GM19452 (cell line): ENCODE measurements around the gene B3GNT7.
A peak's percentile ranks its signal among the peaks of the same experiment; 100 is the strongest.

ENCODE experiments used
- ATAC-seq: cut with Tn5 transposase; IDR thresholded peaks from one replicate; pipeline ENCODE4 v1.9.1; 2021; ENCODE audit not compliant: unreplicated experiment

The B3GNT7 gene

DNA sequence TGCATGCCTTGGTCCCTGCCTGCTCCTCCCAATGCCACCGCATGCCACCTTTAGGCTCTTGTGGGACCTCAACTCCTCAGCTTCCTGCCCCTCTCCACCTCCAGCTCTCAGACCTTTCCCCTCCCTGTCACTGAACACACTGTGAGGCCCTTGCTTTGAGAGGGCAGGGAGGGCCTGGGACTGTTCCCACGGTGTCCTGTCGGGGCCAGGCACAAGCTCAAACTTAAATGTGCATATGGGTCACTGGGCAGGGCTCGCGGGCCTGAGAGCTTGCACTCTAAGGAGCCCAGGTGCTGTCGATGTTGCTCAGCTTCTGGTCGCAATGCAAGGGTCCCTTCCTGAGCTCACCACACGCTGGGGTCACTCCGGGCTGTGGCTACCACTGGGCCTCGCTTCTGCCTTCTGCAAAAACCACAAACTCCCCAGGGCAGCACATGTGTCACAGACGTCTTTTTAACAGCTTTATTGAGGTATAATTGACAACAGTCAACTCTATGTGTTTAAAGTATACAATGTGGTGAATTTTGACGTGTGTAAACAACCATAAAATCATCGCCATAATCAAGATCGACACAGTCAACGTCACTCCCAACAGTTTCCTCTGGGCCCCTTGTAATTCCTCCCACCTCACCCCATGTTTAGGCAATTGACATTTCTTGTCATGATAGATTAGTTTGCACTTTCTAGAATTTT is 11.9 kb upstream of the B3GNT7 start:
- no peak for ATAC-seq

DNA sequence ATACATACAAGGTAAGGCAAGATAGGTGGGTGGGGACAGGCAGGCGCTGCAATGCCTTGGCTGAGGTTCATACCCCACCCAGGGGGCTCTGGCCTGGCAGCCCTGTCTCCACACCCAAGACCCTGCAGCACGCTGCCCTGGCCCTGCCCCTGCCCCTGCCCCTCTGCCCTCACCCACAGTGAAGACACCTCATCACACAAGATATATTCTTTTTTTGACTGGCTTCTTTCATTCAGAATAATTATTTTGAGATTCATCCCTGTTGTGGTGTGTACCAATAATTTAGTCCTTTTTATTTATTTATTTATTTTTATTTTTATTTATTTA is 11.4 kb upstream of the B3GNT7 start:
- no peak for ATAC-seq

DNA sequence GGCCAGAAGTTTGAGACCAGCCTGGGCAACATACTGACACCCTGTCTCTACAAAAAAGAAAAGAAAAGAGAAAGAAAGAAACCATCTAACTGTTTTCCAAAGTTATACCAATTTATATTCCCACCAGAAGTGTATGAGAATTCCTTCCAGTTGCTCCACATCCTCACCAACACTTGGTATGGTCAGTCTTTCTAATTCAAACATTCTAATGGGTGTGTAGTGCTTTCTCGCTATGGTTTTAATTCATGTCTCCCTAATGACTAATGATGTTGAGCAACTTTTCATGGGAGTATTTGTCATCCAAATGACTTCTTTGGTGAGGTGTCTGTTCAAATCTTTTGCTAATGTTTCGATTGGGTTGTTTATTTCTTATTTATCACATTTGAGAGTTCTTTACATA is 10.5 kb upstream of the B3GNT7 start:
- no peak for ATAC-seq

DNA sequence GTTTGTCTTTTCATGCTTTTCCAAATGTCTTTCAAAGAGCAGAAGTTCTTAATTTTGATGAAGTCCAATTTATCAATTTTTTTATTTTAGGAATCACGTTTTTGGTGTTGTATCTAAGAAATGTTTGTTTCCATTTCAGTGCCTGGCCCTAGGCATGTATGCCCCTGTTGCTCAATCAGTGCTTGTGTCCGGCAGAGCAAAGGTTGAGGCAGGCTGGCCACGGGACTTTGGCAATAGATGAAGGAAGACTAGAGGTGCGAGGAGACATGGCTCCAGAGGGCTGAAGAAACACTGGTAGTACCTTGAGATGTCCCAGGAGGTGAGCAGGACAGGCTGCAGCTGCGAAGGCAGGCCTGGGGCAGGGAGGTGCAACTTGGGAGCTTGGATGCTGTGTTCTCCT is 10.1 kb upstream of the B3GNT7 start:
- ATAC-seq, result no peak

DNA sequence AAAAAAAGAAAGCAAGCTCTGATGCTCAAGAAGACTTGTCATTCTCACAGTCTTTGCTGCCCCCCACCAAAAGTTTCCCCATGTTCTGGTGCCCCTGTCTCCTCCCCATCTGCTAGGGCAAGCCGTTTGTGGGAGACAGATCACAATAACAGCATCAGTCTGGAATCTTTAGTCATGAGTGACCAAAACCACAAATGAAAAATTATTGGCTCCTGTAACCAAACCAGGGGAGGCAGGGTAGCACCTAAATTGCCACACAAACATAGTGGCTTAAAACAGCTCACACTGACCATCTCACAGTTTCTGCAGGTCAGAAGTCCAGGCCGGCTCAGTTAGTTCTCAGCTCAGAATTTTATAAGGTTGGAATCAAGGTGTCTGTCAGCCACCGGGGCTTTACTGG is 9.1 kb upstream of the B3GNT7 start:
- ATAC-seq, result no peak

DNA sequence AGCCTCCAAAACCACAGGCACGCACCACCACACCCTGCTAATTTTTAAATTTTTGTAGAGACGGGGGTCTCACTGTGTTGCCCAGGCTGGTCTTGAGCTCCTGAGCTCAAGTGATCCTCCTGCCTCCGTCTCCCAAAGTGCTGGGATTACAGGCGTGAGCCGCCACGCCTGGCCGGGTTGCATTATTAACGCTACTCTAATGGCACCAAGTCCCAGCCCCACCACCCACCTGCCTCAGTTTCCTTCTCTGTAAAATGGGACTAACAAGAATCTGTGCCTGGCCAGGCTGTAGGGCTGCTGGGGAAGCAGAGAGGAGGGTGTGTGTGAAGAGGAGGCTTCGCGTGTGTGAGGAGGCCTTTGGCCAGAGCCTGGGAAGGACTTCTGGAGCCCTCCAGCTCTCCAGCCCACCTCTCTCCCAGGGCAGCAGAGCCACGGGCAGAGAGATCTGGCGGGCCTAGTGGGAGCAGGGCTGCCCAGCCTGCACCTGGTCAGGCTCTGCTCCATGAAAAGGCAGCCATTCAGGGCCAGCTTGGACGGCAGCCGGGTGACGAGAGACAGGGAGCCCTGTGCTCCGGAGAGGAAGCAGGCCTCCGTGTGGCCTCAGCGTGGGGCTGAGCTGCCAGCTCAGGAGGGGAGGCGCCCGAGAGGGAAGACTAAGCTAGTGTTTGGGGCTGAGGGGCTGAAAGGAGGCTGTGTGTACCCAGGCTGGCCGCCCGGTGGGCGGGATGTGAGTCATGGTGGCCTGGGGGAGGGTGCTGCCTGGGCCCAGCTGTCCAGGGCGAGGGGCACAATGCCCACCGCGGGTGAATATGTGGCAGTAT is 7.4 kb upstream of the B3GNT7 start:
- ATAC-seq, result no peak

DNA sequence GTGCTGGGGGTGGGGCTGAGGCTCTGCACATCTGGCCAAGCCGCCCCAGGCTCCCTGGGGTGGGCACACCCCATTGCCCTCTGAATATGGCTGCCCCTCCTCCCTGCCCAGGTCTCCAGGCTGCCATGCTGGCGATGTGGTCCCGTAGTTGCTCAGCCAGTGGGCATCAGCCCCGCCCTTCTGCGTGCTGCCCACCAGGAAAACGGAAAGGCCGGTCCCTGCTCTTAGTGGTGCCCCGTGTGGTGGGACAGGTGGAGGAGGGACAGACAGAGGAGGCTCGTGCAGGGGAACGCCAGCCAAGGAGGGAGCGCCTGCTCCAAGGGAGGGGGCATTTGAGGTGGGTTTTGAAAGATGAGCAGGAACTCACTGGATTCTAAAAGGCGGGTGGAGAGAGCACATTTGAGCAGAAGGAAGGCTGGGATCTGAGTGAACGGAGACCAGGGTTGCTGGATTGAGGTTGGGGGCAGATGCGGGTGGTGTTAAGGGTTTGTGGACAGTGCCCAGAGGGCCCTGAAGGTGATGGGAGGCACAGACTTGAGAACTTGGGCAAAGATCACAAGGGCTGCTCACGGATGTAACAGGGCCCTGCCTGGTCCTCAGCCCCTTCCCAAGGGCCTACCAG is 6.7 kb upstream of the B3GNT7 start:
- ATAC-seq, result no peak

DNA sequence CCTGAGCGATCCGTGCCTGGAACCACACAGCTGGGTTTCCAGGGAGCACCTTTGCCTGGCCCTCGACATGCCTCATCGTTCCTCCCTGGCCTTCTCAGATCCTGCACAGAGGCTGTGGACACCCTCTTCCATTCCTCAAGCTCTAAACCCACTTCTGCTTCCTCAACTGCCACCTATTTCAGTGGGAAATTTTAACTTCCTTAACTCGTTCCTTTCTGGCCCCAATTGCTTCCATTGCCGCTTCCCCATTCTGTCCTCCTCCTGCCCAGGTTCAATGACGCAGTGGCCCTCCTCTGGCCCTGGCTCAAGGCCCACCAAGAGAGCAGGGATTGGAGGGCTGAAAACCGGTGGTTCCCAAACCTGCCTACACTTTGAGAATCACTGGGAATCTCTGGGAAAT is 4.8 kb upstream of the B3GNT7 start:
- no peak for ATAC-seq

DNA sequence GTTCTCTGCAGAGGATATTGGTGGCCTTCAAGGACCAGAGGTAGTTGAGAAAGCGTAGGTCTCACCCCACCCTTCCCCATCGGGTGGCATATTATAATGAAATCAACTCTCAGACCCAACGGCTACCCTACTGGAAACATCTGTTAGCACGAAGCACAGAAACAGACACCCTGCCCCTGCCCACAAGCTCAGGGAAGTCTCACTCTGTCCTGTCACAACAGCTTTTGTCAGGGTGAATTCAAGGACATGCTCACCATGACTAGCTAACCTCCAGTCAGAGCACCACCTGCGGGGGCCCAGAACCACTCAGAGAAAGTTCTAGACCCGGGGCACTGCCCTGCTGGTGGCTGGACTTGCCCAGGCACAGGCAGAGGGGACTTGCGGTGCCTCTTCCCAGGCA is 3.5 kb upstream of the B3GNT7 start:
- no peak for ATAC-seq

DNA sequence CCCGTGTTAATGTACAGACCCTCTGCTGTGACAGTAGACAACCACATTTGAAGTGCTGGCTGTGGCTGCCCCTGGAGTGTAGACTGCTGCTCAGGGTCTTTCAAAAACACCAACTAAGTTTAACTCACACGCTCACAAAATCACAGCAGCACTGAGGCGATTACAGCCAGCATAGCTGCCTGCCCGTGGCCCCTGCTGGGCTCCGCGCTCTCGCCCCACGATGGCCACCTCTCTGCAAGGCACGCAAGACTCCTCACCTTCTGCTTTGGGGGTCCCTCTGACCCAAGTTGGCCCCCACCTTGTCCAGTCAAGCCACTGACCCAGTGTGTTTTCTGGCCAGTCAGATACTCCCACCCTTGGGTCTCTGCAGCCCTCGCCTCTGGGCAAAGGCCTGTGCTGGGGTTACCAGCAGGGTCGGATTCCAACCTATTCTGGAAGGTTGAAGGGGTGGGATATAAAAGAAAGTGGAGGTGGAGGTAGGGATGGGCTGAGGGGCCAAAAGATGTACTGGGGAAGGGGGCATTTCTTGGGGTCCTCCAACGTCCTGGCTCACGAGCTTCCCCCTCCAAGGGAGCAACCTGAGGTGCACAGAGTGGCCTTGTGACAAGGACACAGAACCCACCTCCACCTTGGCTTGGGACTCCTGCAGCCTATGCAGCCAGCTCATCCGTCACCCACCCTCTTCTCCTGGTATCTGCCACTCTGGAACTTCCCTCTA is 2.9 kb upstream of the B3GNT7 start:
- ATAC-seq, result no peak

DNA sequence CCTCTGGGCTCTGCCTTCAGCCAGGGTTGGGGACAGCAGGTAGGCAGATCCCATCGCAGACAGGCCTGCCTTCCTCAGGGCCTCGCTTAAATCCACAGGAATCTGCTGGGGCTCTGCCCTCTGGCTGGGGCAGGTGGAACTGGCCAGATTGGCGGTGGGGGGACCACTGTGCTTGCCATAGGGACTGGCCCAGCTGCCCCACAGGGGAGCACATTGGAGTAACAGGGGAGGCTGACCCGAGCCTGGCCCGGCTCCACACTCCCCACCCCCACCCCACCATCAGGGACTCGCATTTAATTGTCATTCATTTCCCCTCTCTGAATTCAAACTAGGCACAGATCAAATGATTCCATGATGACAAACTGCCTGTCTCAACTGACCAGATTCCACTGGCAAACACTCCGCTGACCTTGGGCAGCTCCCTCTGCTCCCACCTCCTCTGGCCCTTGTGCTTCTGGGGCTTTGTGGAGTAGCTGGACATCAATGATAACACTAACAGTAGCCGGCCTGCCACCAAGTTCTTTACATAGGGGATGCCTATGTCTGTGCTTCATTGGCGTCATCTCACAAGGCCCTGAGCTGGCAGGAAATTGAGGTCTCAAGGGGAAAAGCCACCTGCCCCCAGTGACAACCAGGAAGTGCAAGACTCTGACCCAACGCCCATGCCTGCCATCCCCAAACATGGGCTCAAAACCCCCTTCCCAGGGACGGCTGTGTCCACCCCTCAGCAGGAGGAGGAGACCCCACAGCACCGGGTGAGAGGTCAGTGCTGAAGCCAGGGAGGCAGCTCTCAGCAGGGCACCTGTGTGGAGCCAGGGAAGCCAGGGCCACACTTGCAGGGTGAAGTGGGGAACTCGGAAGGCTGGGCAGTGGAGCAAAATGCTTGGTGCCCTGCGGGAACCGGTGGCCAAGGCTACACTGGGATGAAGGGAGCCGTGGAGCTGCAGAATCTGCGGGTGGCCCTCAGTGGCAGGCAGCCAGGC is 2.1 kb upstream of the B3GNT7 start:
- ATAC-seq, result peak; percentile 28

DNA sequence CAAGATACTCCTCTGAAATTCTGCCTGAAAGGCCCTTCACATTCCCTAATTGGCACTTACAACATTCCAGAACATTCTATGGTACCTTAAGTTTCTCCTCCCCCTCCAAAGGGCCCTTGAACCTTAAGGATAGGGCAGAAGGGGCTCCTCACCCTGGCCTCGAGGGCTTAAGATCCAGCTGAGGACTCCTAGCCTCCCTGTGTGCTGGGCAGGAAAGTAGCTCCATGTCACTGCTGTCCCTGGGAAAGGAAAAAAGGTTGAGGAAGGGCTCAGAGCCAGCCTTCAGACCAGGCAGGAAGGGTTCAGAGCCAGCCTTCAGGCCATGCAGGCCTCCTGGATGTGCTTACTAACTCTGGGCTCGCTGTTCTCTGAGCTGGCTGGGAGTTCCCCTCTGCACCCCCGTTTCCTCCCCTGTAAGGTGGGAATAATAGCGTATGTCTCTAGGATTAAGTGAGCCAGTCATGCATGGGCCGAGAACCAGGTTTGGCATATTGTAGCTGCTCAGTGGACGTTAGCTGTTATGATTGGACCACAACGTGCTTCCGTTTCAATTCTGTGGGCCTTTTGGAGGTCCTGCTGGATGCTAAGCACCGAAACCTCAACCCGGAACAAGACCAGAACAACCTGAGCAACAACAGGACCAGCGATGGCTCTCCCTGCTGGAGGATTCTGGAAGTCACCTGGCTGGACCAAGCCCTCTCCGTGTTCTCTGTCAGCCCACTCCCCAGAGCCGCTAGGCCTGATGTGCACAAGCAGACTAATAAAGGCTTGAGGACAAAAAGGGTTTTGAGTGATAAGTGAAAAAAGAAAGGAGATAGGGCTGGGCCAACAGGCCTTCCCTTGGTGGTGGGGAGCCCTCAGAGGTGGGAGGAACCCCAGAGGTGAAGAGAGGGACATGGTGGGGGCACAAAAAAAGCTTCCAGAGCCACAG is 1.0 kb upstream of the B3GNT7 start:
- ATAC-seq, result peak; percentile 60

DNA sequence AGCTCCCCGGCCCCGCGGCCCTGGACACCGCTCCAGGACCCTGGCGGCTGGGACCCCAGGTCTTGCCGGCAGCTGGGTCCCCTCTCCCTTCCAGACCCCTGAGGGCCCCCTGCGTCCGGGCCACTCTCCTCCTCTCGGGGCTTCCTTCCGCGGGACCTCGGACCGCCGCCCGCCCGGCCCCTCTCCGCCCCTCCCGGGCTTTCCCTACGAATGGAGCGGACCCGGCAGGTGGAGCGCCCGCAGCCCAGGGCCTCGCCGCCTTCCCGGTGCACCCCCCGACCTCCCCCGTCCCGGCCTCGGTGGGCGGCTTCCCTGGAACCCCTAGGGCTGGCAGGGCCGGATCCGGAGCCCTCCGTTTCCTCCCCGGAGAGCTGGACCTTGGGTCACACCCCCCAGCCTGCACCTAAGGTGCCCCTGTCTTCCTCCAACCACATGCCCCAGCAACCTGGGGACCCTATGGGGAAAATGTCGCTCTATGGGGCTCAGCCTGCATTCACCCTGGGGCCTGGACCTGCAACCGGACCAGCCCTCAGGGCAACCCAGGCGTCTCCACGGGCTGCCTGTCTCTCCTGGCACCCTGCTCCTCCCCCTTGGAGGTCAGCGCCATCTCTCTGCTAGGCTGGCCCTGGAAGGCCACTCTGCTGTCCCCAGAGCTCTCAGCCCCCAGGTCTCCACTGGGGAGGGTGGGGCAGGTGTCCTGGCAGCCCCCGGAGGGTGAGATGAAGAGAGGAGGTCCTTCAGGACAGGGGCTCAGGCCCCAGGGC is 730 bp downstream of the B3GNT7 start:
- ATAC-seq, result no peak

DNA sequence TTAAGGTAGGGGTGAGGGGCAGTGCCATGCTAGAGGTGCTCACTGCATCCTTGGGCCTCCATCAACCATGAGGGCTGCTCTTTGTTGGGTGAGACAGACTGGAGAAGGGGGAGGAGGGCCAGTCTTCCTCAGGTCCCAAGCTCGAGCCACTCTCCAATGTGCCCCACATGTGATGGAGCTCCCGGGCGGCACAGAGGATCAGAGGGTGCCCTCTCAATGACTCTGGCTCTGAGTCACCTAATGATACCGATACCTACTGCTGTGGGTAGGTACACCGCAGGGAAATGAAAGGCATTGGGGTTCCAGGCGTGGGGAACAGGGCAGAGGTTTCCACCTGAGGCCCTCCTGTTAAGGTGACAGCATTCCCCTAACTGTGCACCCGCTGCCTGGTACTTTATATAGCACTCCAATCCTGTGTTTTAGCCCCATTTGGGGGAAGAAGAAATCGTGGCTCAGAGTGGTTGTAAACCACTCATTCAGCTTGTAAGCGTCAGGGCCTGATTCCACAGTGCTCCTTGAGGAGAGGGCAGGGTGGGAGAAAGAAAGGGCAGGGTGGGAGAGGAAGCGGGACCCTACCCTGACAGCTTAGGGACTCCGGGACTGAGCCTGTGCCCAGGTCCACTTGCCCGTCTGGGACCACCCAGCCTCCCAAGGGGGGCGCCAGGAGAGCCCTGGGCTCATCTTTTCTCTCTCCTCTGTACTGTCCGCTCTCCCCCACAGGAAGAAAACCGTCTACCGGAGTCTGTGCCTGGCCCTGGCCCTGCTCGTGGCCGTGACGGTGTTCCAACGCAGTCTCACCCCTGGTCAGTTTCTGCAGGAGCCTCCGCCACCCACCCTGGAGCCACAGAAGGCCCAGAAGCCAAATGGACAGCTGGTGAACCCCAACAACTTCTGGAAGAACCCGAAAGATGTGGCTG is 1.8 kb downstream of the B3GNT7 start:
- no peak for ATAC-seq

DNA sequence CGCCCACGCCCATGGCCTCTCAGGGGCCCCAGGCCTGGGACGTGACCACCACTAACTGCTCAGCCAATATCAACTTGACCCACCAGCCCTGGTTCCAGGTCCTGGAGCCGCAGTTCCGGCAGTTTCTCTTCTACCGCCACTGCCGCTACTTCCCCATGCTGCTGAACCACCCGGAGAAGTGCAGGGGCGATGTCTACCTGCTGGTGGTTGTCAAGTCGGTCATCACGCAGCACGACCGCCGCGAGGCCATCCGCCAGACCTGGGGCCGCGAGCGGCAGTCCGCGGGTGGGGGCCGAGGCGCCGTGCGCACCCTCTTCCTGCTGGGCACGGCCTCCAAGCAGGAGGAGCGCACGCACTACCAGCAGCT is 2.4 kb downstream of the B3GNT7 start:
- ATAC-seq, result no peak

DNA sequence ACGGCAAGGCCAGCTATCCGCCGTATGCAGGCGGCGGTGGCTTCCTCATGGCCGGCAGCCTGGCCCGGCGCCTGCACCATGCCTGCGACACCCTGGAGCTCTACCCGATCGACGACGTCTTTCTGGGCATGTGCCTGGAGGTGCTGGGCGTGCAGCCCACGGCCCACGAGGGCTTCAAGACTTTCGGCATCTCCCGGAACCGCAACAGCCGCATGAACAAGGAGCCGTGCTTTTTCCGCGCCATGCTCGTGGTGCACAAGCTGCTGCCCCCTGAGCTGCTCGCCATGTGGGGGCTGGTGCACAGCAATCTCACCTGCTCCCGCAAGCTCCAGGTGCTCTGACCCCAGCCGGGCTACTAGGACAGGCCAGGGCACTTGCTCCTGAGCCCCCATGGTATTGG is 3.1 kb downstream of the B3GNT7 start:
- no peak for ATAC-seq

DNA sequence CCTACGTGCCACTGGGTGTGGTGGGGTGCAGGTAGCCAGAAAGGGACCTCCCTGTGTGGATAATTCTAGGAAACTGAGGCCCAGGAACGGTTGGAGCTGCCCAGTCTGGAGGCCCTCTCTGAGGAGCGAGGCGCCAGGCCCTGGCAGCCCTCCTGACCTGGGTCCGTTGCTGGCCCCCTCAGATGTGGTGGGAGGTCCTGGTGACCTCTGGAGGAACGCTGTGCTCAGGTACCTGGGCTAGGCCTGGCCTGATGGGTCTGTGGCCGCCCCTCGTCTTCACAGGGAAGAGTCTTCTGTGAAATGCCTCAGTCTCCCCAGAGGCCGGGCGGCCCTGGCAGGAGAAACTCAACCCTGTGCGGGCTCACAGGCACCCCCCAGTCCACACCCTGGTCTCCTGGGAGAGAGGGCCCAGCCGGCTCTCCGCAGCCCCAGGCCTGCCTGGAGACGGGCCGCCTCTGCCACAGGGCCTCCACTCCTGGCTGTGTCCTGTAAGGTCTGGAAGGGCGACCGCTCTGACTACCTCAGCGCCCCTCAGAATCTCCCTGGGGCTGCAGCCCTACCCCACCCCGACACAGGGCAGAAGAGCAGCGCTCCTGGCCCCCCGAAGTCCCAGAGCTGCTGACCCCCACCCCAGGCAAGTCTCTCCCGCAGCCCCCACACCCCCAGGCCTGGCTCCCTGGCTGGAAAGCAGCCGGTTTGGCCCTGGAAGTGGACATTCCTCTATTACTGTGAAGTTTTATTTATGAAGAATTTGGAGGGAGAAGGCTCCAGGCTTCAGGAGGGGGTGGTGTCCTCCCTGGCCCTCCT is 3.7 kb downstream of the B3GNT7 start:
- no peak for ATAC-seq
